GM12801 (cell line): ENCODE measurements around the gene FRRS1L.

Experiments
- TF ChIP-seq, protein P1 (sequence below): IDR thresholded peaks from one replicate; pipeline ENCODE4 v1.5.1; 2011; ENCODE audit warnings: control low read depth; ENCODE audit not compliant: insufficient read length; ENCODE audit errors: extremely low read depth

Gene FRRS1L

DNA sequence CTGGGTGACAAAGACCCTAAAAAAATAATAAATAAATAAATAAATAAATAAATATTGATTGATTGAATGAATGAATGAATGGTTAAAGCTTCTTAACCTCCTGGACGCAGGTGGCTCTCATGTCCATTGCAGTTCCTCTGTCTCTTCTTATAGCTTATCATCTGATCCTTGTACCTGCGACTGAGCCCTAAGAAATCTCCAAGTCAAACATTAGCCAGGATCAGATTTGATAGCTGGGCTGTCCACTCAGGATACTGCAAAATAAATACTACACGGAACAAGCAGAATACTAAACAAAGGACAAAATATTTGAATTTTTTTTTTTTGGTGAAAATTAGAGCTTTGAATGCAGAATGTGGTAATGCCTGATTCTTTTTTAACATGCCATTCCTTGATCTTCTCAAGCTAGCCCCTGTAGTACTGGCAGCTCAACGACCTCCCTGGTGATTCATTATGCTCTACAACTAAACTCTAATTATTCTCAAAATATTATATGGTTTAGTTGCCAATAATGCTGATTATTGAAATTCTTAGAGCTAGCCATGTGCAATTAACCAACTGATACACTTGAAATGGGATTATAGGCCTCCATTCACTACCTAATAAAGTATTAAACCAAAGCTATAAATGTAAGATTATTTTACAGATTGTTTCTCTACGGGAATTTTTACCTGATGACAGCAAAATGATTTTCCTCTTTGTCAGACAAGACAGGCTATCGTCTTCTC lies 37.4 kb downstream of the FRRS1L start:
- TF ChIP-seq, protein P1, sequence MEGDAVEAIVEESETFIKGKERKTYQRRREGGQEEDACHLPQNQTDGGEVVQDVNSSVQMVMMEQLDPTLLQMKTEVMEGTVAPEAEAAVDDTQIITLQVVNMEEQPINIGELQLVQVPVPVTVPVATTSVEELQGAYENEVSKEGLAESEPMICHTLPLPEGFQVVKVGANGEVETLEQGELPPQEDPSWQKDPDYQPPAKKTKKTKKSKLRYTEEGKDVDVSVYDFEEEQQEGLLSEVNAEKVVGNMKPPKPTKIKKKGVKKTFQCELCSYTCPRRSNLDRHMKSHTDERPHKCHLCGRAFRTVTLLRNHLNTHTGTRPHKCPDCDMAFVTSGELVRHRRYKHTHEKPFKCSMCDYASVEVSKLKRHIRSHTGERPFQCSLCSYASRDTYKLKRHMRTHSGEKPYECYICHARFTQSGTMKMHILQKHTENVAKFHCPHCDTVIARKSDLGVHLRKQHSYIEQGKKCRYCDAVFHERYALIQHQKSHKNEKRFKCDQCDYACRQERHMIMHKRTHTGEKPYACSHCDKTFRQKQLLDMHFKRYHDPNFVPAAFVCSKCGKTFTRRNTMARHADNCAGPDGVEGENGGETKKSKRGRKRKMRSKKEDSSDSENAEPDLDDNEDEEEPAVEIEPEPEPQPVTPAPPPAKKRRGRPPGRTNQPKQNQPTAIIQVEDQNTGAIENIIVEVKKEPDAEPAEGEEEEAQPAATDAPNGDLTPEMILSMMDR = no peak

DNA sequence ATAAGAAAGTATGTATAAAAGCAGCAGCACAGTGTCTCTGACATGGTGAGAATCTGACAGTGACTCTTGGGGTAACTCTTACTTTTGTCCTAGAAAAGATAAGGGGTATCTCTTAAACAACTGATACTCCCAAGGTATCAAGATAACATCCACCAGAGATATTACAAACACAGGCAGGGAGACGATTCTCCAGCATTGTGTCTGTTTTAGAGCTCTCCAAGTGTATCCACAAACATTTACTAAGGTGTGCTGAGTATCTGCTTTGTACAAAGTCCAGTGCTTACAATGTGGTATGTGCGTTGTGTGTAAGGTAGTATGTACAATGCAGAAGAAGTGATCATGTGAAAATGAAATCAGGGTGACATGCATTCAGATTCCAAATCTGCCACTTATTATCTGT lies 42.9 kb downstream of the FRRS1L start:
- TF ChIP-seq, protein P1 = no peak

DNA sequence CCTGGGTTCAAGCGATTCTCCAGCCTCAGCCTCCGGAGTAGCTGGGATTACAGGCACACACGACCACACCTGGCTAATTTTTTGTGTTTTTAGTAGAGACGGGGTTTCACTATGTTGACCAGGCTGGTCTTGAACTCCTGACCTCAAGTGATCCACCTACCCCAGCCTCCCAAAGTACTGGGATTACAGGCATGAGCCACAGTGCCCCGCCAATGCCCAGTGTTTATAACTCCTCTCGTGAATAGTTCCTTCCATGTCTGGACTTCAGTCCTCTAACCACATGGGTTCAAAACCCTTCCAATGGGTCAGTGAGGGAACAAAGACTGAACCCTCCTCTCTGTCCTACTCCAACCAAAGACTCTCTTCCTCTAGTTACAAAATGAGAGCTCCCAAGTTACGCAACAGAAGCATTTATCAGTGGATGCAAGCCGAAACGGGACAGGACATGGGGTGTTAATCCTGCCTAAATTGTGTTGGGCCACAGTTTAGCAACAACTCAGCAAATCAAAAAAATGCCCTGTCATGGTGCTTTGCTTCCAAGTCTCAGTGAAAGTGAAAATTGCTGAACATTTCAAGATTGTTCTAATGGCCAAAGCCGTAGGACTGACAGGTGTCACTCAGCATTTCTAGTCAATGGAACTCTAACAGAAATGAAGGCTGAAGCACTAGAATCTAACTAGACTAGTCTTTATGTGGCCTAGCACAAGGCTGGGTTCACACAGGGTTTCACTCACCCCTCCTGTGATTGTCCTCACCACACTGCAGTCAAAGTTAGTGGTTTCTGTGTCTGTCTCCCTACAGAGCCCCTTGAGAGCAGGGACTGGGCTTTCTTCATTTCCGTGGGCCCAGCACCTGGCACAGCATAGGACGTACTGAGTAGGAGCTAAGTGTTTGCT lies 44.1 kb downstream of the FRRS1L start:
- TF ChIP-seq, protein P1 = no peak

DNA sequence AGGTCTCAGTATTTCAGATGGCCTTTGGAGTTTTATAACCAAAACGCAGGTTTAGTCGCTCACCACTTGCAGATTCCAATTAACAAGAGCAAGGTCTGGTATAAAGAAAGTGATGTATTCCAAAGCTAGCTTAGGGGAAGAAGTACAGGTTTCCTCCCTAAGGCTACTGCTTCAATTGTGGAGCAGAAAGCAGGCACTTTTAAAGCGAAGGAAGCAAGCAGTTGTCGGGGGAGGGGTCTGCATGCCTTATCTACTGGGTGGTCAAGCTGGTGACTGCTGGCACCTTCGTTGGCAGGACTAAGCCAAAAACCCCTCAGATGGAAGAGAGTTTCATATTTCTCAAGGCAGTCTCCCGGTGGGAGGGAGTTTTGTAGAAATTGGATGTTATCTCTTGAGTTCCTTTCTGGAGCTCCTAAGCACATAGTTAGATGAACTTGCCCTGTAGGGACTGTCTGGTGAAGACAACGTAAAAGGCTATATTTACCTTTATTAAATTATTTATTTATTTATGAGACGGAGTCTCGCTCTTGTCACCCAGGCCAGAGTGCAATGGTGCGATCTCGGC lies 45.7 kb downstream of the FRRS1L start:
- TF ChIP-seq, protein P1 = no peak

DNA sequence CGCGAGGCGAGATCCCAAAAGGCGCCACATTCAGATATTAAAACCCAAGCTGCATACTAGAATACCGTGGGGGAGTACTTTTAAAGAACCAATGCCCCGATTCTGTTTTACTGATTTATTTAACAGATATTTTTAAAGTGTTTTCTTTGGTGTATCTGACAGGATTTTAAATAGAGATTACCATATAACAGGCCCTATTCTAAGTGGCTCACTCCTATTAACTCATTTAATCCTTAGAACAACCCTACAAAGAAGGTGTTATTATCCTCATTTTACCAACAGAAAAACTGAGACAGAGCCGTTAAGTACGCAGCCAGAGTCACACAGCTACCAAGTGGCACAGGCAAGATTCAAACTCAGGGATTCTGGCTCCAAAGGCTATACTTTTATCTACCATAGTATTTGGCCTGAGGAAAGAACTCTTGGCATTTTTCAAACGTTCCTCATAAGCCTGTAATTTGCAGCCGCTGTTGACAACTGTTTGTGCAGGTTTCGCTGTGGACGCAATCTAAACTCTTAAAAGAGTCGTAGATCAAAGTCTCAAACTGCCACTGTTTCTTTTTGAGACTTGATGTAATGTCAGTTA lies 46.8 kb downstream of the FRRS1L start:
- TF ChIP-seq, protein P1 = no peak

DNA sequence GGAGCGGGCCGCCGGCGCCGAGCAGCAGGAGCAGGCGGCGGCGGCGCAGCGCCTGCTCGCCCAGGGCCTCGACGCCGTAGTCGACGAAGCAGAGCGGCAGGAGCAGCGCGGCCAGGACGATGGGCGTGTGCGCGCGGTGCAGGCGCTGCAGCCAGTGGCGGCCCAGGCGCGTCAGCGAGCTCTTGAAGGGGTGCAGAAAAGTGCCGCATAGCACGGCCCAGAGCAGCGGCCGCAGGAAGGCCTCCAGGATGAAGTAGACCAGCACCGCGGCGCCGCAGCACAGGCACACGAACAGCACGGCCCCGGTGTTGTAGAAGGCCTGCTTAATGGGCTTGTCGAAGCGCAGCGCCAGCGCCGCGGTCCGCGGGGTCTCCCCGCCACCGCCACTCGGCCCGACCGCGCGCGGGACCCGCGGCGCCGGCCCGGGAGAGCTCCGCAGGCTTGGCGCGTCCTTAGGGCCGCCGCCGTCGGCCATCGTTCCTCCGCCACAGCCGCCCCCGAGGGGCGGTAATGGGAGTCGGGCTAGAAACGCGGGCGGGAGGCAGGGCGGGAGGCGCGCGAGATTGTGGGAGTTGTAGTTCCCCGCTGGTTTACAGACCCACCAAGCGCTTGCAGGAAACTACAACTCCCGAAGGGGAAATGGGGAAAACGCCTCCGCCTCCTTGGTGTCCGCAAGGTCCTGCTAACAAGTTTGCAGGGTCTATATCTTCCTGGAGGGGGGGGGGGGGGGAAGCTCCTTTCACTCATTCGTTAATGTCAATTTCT lies 47.4 kb downstream of the FRRS1L start, which contains the start of gene TMEM245:
TSS of gene TMEM245 (minus strand) at position 509 of the 765 bp plus-strand sequence. CDS start at position 475, 34 bp downstream.
- TF ChIP-seq, protein P1 = no peak
